WTC11 (cell line): ENCODE results near the gene MT1G. TPM values are rescaled to one million over a fixed set of nuclear protein-coding genes. Genes with fewer than 3 reads are reported as not detected.
"Not testable (repeated sequence)": the region's sequence is repeated elsewhere in the genome, so short reads cannot be mapped to it uniquely, and the experiment has no call there.

Experiments
- ATAC-seq: fragments of 200-7000 bp; cut with Tn5 transposase; 2 replicates; pipeline ENCODE4 v1.10.0; 2021; ENCODE audit warnings: mild to moderate bottlenecking, moderate library complexity
- CTCF ChIA-PET: fragments of 300-600 bp; sonication (Branson Sonifier 250); formaldehyde crosslinking; loops from one replicate; lab custom pipeline; 2021; ENCODE audit warnings: antibody characterized with exemption; lab: Charles Lee
- POLR2A ChIA-PET: fragments of 350-600 bp; sonication (Branson Sonifier 250); formaldehyde crosslinking; loops from one replicate; lab custom pipeline; 2021; ENCODE audit warnings: antibody characterized with exemption; lab: Charles Lee
- DNase-seq: peaks from one replicate; pipeline ENCODE4 v3.0.0; 2021; ENCODE audit warnings: low spot score
- H3K27ac Mint-ChIP-seq: 2 replicates; pipeline ENCODE4 v1.8.0; 2021; ENCODE audit warnings: mixed read lengths
- H3K27me3 Mint-ChIP-seq: 2 replicates; pipeline ENCODE4 v1.8.0; 2021; ENCODE audit warnings: low read depth, mild to moderate bottlenecking, moderate library complexity, mixed read lengths
- H3K36me3 Mint-ChIP-seq: 2 replicates; pipeline ENCODE4 v1.8.0; 2021; ENCODE audit warnings: mixed read lengths
- H3K4me1 Mint-ChIP-seq: 2 replicates; pipeline ENCODE4 v1.8.0; 2022; ENCODE audit warnings: mixed read lengths
- H3K4me3 Mint-ChIP-seq: 2 replicates; pipeline ENCODE4 v1.8.0; 2021; ENCODE audit warnings: mild to moderate bottlenecking, moderate library complexity, mixed read lengths
- H3K9me3 Mint-ChIP-seq: 2 replicates; pipeline ENCODE4 v1.8.0; 2021; ENCODE audit warnings: mixed read lengths
- CTCF ChIP-seq: fragments of 200-600 bp; IDR thresholded peaks from 2 replicates; pipeline ENCODE4 v1.8.0; 2022; ENCODE audit warnings: antibody characterized with exemption
- ETV6 ChIP-seq: sonication (generic); formaldehyde crosslinking; IDR thresholded peaks from 2 replicates; pipeline ENCODE4 v1.8.1; 2022; ENCODE audit warnings: mild to moderate bottlenecking, missing genetic modification reagents
- MXD4 ChIP-seq: fragments of 250-450 bp; sonication (Bioruptor Pico); IDR thresholded peaks from 2 replicates; pipeline ENCODE4 v1.8.0; 2021; ENCODE audit warnings: mild to moderate bottlenecking, moderate library complexity, borderline replicate concordance
- NR3C1 ChIP-seq: sonication (generic); formaldehyde crosslinking; conservative IDR thresholded peaks from 2 replicates; pipeline ENCODE4 v1.8.1; 2023; ENCODE audit warnings: low read depth, mild to moderate bottlenecking, missing genetic modification reagents
- SOX15 ChIP-seq: fragments of 250-450 bp; sonication (Bioruptor Pico); IDR thresholded peaks from 2 replicates; pipeline ENCODE4 v1.9.0; 2021; ENCODE audit warnings: mild to moderate bottlenecking
- ZNF396 ChIP-seq: fragments of 250-450 bp; sonication (Bioruptor Pico); IDR thresholded peaks from 2 replicates; pipeline ENCODE4 v1.8.0; 2021; ENCODE audit warnings: mild to moderate bottlenecking, moderate library complexity, borderline replicate concordance
- total RNA-seq: library from RNA; stranded (reverse); gene quantifications from 3 replicates; pipeline ENCODE4 v1.2.3, GENCODE V29; 2021
- TF ChIP-seq, protein P1 (sequence below): sonication (generic); formaldehyde crosslinking; IDR thresholded peaks from 2 replicates; pipeline ENCODE4 v1.8.1; 2023; ENCODE audit warnings: mild to moderate bottlenecking, missing genetic modification reagents
- TF ChIP-seq, protein P2 (sequence below): sonication (generic); formaldehyde crosslinking; IDR thresholded peaks from 2 replicates; pipeline ENCODE4 v1.8.0; 2022; ENCODE audit warnings: mild to moderate bottlenecking, missing genetic modification reagents
- TF ChIP-seq, protein P3 (sequence below): sonication (generic); formaldehyde crosslinking; IDR thresholded peaks from 2 replicates; pipeline ENCODE4 v1.8.1; 2023; ENCODE audit warnings: mild to moderate bottlenecking, moderate library complexity, missing genetic modification reagents
- TF ChIP-seq, protein P4 (sequence below): sonication (generic); formaldehyde crosslinking; IDR thresholded peaks from 2 replicates; pipeline ENCODE4 v1.8.0; 2022; ENCODE audit warnings: mild to moderate bottlenecking, missing genetic modification reagents

MT1G gene
- total RNA-seq, 1 experiment from 2014 or later: 333 TPM

DNA sequence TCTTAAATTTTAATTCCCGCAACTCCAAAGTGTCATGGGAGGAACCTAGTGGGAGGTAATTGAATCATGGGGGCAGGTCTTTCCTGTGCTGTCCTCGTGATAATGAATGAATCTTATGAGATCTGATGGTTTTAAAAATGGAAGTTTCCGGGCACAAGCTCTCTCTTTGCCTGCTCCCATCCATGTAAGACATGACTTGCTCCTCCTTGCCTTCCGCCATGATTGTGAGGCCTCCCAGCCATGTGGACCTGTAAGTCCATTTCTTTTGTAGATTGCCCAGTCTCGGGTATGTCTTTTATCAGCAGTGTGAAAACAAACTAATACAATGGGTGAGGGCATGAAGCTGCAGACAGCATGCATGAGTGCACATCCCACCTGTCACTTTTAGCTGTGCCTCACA is 44.7 kb downstream of the MT1G start:
- not testable (repeated sequence) for H3K4me3 Mint-ChIP-seq, DNase-seq, H3K36me3 Mint-ChIP-seq, H3K27ac Mint-ChIP-seq, ATAC-seq, H3K9me3 Mint-ChIP-seq
- peaks cover 59% of the 10 kb centered on the region for H3K4me1 Mint-ChIP-seq
- CTCF ChIA-PET: interaction anchor here (0.8 kb wide), 1 partner anchor 53 kb away, joined by 3 read pairs; no protein-coding TSS in a partner anchor
- POLR2A ChIA-PET: interaction anchor here (0.5 to 0.7 kb wide), 2 partner anchors 10 to 45 kb away, joined by 3 read pairs; no protein-coding TSS in a partner anchor
- H3K27me3 Mint-ChIP-seq: peaks cover 98% of the 10 kb centered on the region

- Mint-ChIP-seq H3K27me3 (peaks cover 98% of the 10 kb centered on the region), H3K4me1 (peaks cover 62% of the 10 kb centered on the region), H3K4me3 (peak overlapping the region; percentile 1; the same call in 1 of the 2 replicates)
- H3K9me3 Mint-ChIP-seq, POLR2A ChIA-PET, H3K27ac Mint-ChIP-seq, H3K36me3 Mint-ChIP-seq, ATAC-seq, DNase-seq: not testable (repeated sequence)
- CTCF ChIA-PET: interaction anchor here (1.0 to 1.5 kb wide), 2 partner anchors 21 to 106 kb away, joined by 3 to 4 read pairs; no protein-coding TSS in a partner anchor
Measured at GRCh38 chr16:56621665-56622445, 46.0 kb downstream of the MT1G start.

- POLR2A ChIA-PET: no interaction called here
- Mint-ChIP-seq H3K4me1 (peaks cover 54% of the 10 kb centered on the region), H3K4me3 (no peak overlapping the region), H3K9me3 (peaks cover 8% of the 10 kb centered on the region; the same call in 1 of the 2 replicates), H3K27ac (no peak overlapping the region), H3K27me3 (peaks cover 98% of the 10 kb centered on the region), H3K36me3 (peaks cover 2% of the 10 kb centered on the region; the same call in 1 of the 2 replicates)
- TF ChIP-seq ETV6 (CRISPR knock-in tag) (no peak), SOX15 (no peak), CTCF (no peak), NR3C1 (CRISPR knock-in tag) (no peak), ZNF396 (CRISPR knock-in tag) (no peak), MXD4 (CRISPR knock-in tag) (no peak)
- TF ChIP-seq, protein P1, sequence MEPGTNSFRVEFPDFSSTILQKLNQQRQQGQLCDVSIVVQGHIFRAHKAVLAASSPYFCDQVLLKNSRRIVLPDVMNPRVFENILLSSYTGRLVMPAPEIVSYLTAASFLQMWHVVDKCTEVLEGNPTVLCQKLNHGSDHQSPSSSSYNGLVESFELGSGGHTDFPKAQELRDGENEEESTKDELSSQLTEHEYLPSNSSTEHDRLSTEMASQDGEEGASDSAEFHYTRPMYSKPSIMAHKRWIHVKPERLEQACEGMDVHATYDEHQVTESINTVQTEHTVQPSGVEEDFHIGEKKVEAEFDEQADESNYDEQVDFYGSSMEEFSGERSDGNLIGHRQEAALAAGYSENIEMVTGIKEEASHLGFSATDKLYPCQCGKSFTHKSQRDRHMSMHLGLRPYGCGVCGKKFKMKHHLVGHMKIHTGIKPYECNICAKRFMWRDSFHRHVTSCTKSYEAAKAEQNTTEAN (CRISPR knock-in tag): no peak
- TF ChIP-seq, protein P2, sequence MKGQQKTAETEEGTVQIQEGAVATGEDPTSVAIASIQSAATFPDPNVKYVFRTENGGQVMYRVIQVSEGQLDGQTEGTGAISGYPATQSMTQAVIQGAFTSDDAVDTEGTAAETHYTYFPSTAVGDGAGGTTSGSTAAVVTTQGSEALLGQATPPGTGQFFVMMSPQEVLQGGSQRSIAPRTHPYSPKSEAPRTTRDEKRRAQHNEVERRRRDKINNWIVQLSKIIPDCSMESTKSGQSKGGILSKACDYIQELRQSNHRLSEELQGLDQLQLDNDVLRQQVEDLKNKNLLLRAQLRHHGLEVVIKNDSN: no peak
- TF ChIP-seq, protein P3, sequence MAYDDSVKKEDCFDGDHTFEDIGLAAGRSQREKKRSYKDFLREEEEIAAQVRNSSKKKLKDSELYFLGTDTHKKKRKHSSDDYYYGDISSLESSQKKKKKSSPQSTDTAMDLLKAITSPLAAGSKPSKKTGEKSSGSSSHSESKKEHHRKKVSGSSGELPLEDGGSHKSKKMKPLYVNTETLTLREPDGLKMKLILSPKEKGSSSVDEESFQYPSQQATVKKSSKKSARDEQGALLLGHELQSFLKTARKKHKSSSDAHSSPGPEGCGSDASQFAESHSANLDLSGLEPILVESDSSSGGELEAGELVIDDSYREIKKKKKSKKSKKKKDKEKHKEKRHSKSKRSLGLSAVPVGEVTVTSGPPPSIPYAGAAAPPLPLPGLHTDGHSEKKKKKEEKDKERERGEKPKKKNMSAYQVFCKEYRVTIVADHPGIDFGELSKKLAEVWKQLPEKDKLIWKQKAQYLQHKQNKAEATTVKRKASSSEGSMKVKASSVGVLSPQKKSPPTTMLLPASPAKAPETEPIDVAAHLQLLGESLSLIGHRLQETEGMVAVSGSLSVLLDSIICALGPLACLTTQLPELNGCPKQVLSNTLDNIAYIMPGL (CRISPR knock-in tag): no peak
- TF ChIP-seq, protein P4, sequence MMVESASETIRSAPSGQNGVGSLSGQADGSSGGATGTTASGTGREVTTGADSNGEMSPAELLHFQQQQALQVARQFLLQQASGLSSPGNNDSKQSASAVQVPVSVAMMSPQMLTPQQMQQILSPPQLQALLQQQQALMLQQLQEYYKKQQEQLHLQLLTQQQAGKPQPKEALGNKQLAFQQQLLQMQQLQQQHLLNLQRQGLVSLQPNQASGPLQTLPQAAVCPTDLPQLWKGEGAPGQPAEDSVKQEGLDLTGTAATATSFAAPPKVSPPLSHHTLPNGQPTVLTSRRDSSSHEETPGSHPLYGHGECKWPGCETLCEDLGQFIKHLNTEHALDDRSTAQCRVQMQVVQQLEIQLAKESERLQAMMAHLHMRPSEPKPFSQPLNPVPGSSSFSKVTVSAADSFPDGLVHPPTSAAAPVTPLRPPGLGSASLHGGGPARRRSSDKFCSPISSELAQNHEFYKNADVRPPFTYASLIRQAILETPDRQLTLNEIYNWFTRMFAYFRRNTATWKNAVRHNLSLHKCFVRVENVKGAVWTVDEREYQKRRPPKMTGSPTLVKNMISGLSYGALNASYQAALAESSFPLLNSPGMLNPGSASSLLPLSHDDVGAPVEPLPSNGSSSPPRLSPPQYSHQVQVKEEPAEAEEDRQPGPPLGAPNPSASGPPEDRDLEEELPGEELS (CRISPR knock-in tag): no peak
- DNase-seq (no peak), ATAC-seq (no peak)
- CTCF ChIA-PET: interaction anchor here (0.6 kb wide), 1 partner anchor 31 kb away, joined by 3 read pairs; the partner anchor contains the start of gene MT3
Measured at GRCh38 chr16:56620339-56620897, 47.4 kb downstream of the MT1G start.
